A172 (cell line): ENCODE data around the gene CIDEB. TPM values are rescaled to one million over a fixed set of nuclear protein-coding genes. Genes with fewer than 3 reads are reported as not detected.

Experiments
- total RNA-seq: library from RNA; depleted of rRNA; stranded (reverse); fragments of >200 nt; shearing (Covaris generic); gene quantifications from 2 replicates; pipeline ENCODE4 v1.2.3, GENCODE V29; 2014; rRNA removed

Gene CIDEB
- total RNA-seq, 1 experiment from 2014 or later: not detected

Other genes starting within 250 kb of the CIDEB start
- not detected in 2 replicates for gene CPNE6, start 236.4 kb downstream of the CIDEB start, total RNA-seq
- gene PCK2, start 213.7 kb downstream of the CIDEB start, total RNA-seq: 2.0 and 4.4 TPM in 2 replicates
- 32.4 and 63.4 TPM in 2 replicates for gene DCAF11, start 193.2 kb downstream of the CIDEB start, total RNA-seq
- 0.72 TPM in 1 of 2 replicates, not detected in the other for gene NRL, start 193.0 kb downstream of the CIDEB start, total RNA-seq
- gene FITM1, start 177.3 kb downstream of the CIDEB start, total RNA-seq: not detected in 2 replicates
- gene PSME1, start 171.8 kb downstream of the CIDEB start, total RNA-seq: 163 TPM in 2 replicates
- gene EMC9, start 166.4 kb downstream of the CIDEB start, total RNA-seq: 11.3 and 15.2 TPM in 2 replicates
- gene PSME2, start 161.4 kb downstream of the CIDEB start, total RNA-seq: 102 and 126 TPM in 2 replicates
- 30.6 and 32.1 TPM in 2 replicates for gene RNF31, start 160.5 kb downstream of the CIDEB start, total RNA-seq
- gene IRF9, start 146.7 kb downstream of the CIDEB start, total RNA-seq: 20.8 and 24.9 TPM in 2 replicates
- 0.91 TPM in 1 of 2 replicates, not detected in the other for gene REC8, start 135.9 kb downstream of the CIDEB start, total RNA-seq
- 49.5 and 53.2 TPM in 2 replicates for gene IPO4, start 119.2 kb downstream of the CIDEB start, total RNA-seq
- gene TM9SF1, start 112.5 kb downstream of the CIDEB start, total RNA-seq: 45.3 and 50.8 TPM in 2 replicates
- not detected in 2 replicates for gene TSSK4, start 102.3 kb downstream of the CIDEB start, total RNA-seq
- gene CHMP4A, start 94.5 kb downstream of the CIDEB start, total RNA-seq: 19.8 and 38.1 TPM in 2 replicates
- gene MDP1, start 91.9 kb downstream of the CIDEB start, total RNA-seq: 6.4 and 20.2 TPM in 2 replicates
- gene NEDD8, start 75.6 kb downstream of the CIDEB start, total RNA-seq: 201 and 286 TPM in 2 replicates
- gene GMPR2, start 75.0 kb downstream of the CIDEB start, total RNA-seq: 49.3 and 52.7 TPM in 2 replicates
- 36.1 and 44.5 TPM in 2 replicates for gene TINF2, start 65.4 kb downstream of the CIDEB start, total RNA-seq
- gene TGM1, start 44.8 kb downstream of the CIDEB start, total RNA-seq: 0.64 and 3.3 TPM in 2 replicates
- gene RABGGTA, start 36.4 kb downstream of the CIDEB start, total RNA-seq: 14.7 and 15.2 TPM in 2 replicates
- gene DHRS1, start 8.2 kb downstream of the CIDEB start, total RNA-seq: 15.1 and 27.8 TPM in 2 replicates
- gene NOP9, start 8.1 kb downstream of the CIDEB start, total RNA-seq: 7.8 and 9.6 TPM in 2 replicates
- gene LTB4R2, start 2.2 kb upstream of the CIDEB start, total RNA-seq: 4.7 and 5.9 TPM in 2 replicates
- 2.3 and 2.9 TPM in 2 replicates for gene LTB4R, start 3.5 kb upstream of the CIDEB start, total RNA-seq
- gene ADCY4, start 27.1 kb upstream of the CIDEB start, total RNA-seq: 0.05 TPM in 1 of 2 replicates, not detected in the other
- not detected in 2 replicates for gene RIPK3, start 32.0 kb upstream of the CIDEB start, total RNA-seq
- not detected in 2 replicates for gene NFATC4, start 60.2 kb upstream of the CIDEB start, total RNA-seq
- 0.12 and 0.69 TPM in 2 replicates for gene NYNRIN, start 91.0 kb upstream of the CIDEB start, total RNA-seq
- 0.17 TPM in 1 of 2 replicates, not detected in the other for gene CBLN3, start 121.7 kb upstream of the CIDEB start, total RNA-seq
- gene KHNYN, start 122.0 kb upstream of the CIDEB start, total RNA-seq: 15.4 and 19.5 TPM in 2 replicates
- 3.3 and 4.0 TPM in 2 replicates for gene SDR39U1, start 134.8 kb upstream of the CIDEB start, total RNA-seq
- not detected in 2 replicates for gene CMA1, start 200.3 kb upstream of the CIDEB start, total RNA-seq